DMS79 (cell line): Measurements from ENCODE around the gene CCNQ.

Experiments
- DNase-seq: peaks from one replicate; lab custom pipeline; 2025; lab: John Stamatoyannopoulos, UW

CCNQ gene

GRCh38 chrX:153637121-153638040, 38.4 kb upstream of the CCNQ start:
- no peak for DNase-seq

- no peak for DNase-seq
These were observed 37.8 kb upstream of the CCNQ start for GRCh38 chrX:153636716-153637115.

GRCh38 chrX:153635788-153636668, 37.1 kb upstream of the CCNQ start:
- DNase-seq, result no peak

- no peak for DNase-seq
These were observed 36.4 kb upstream of the CCNQ start for GRCh38 chrX:153635388-153635787.

- DNase-seq, result no peak
These were observed 35.9 kb upstream of the CCNQ start for GRCh38 chrX:153634832-153635231.

- no peak for DNase-seq
These were observed 35.3 kb upstream of the CCNQ start for GRCh38 chrX:153634236-153634635.

- no peak for DNase-seq
These were observed 34.8 kb upstream of the CCNQ start for GRCh38 chrX:153633607-153634180.

GRCh38 chrX:153633048-153633447, 34.1 kb upstream of the CCNQ start:
- no peak for DNase-seq

- DNase-seq, result no peak
These were observed 33.6 kb upstream of the CCNQ start for GRCh38 chrX:153632595-153632946.

GRCh38 chrX:153631907-153632594, 33.1 kb upstream of the CCNQ start:
- DNase-seq, result no peak

GRCh38 chrX:153631346-153631745, 32.4 kb upstream of the CCNQ start:
- no peak for DNase-seq

GRCh38 chrX:153628665-153629064, 29.7 kb upstream of the CCNQ start:
- no peak for DNase-seq

- DNase-seq, result peak; percentile 41
These were observed 29.2 kb upstream of the CCNQ start for GRCh38 chrX:153628129-153628528.

- DNase-seq, result no peak
These were observed 28.8 kb upstream of the CCNQ start for GRCh38 chrX:153627675-153628111.

- no peak for DNase-seq
These were observed 28.1 kb upstream of the CCNQ start for GRCh38 chrX:153626863-153627674.

GRCh38 chrX:153626025-153626633, 27.2 kb upstream of the CCNQ start:
- DNase-seq, result no peak

GRCh38 chrX:153625271-153626024, 26.5 kb upstream of the CCNQ start:
- DNase-seq, result no peak

- DNase-seq, result no peak
These were observed 25.5 kb upstream of the CCNQ start for GRCh38 chrX:153624196-153625091.
